NB4 (cell line): Measurements from ENCODE around the gene AWAT1.

Experiments used
- CTCF ChIP-seq: IDR thresholded peaks from one replicate; pipeline ENCODE4 v1.5.1; 2012; ENCODE audit warnings: low read depth, low read length
- MAX ChIP-seq: IDR thresholded peaks from 2 replicates; pipeline ENCODE4 v1.6.1; 2011; ENCODE audit warnings: low read depth, low read length
- MYC ChIP-seq: IDR thresholded peaks from 2 replicates; pipeline ENCODE4 v1.6.1; 2011; ENCODE audit warnings: low read depth, low read length
- POLR2A ChIP-seq: IDR thresholded peaks from 2 replicates; pipeline ENCODE4 v1.6.1; 2011; ENCODE audit warnings: mild to moderate bottlenecking; ENCODE audit not compliant: insufficient read length; ENCODE audit errors: extremely low read depth

GRCh38 chrX:70219938-70220764 lies 14.3 kb upstream of the AWAT1 start:
- TF ChIP-seq POLR2A = no peak
- TF ChIP-seq CTCF = no peak
- TF ChIP-seq MYC = no peak
- TF ChIP-seq MAX = no peak
